SK-N-MC (cell line): ENCODE results near the gene DNAJC15.

ENCODE experiments used
- DNase-seq: peaks from one replicate; pipeline ENCODE4 v3.0.0-alpha.2; 2011; ENCODE audit warnings: low read depth, low spot score
- H3K27ac ChIP-seq: fragments of 200-600 bp; sonication (generic); 2 replicates; pipeline ENCODE4 v1.5.1; 2016; ENCODE audit warnings: mixed run types
- H3K36me3 ChIP-seq: fragments of 200-600 bp; sonication (generic); 2 replicates; pipeline ENCODE4 v1.6.1; 2017; ENCODE audit warnings: antibody characterized with exemption, low read length, mixed read lengths; ENCODE audit not compliant: insufficient read depth
- H3K4me3 ChIP-seq: fragments of 200-600 bp; sonication (generic); 2 replicates; pipeline ENCODE4 v1.5.1; 2016
- H3K9ac ChIP-seq: fragments of 200-600 bp; sonication (generic); 2 replicates; pipeline ENCODE4 v1.8.0; 2017; ENCODE audit warnings: mixed run types, mixed read lengths; ENCODE audit not compliant: insufficient read length
- H3K9me3 ChIP-seq: fragments of 200-600 bp; sonication (generic); 2 replicates; pipeline ENCODE4 v1.6.1; 2017; ENCODE audit warnings: low read depth, mild to moderate bottlenecking, antibody characterized with exemption, low read length, moderate library complexity, mixed read lengths
- EZH2 ChIP-seq: fragments of 200-600 bp; sonication (generic); IDR thresholded peaks from one replicate; pipeline ENCODE4 v1.6.1; 2017; ENCODE audit warnings: antibody characterized with exemption
- FOXP2 ChIP-seq: optimal IDR thresholded peaks from 2 replicates; pipeline ENCODE3; 2011; ENCODE audit warnings: mild to moderate bottlenecking, moderate library complexity; ENCODE audit not compliant: insufficient read depth; ENCODE audit errors: extremely low read length, control extremely low read depth
- POLR2AphosphoS5 ChIP-seq: IDR thresholded peaks from 2 replicates; pipeline ENCODE4 v1.6.1; 2012; ENCODE audit warnings: mild to moderate bottlenecking, low read depth, low read length, borderline replicate concordance

Gene DNAJC15

GRCh38 chr13:43114504-43114903, 91.1 kb downstream of the DNAJC15 start:
- TF ChIP-seq FOXP2 (no peak), EZH2 (no peak), POLR2AphosphoS5 (no peak)
- DNase-seq: no peak
- H3K9me3 ChIP-seq: no peaks in the 10 kb centered on the region
- H3K36me3 ChIP-seq: no peaks in the 10 kb centered on the region
- no peak overlapping the region for H3K9ac ChIP-seq
- H3K4me3 ChIP-seq: no peak overlapping the region
- no peak overlapping the region for H3K27ac ChIP-seq

GRCh38 chr13:43115141-43115540, 91.8 kb downstream of the DNAJC15 start:
- Histone ChIP-seq H3K9ac (no peak overlapping the region), H3K27ac (no peak overlapping the region), H3K36me3 (no peaks in the 10 kb centered on the region), H3K9me3 (no peaks in the 10 kb centered on the region), H3K4me3 (no peak overlapping the region)
- TF ChIP-seq POLR2AphosphoS5: no peak
- TF ChIP-seq EZH2: no peak
- TF ChIP-seq FOXP2: no peak
- DNase-seq: no peak

GRCh38 chr13:43116242-43116641, 92.9 kb downstream of the DNAJC15 start:
- TF ChIP-seq FOXP2 (no peak), EZH2 (no peak), POLR2AphosphoS5 (no peak)
- Histone ChIP-seq H3K4me3 (no peak overlapping the region), H3K27ac (no peak overlapping the region), H3K36me3 (no peaks in the 10 kb centered on the region), H3K9me3 (no peaks in the 10 kb centered on the region), H3K9ac (no peak overlapping the region)
- DNase-seq: no peak

- TF ChIP-seq EZH2: no peak
- TF ChIP-seq FOXP2: no peak
- TF ChIP-seq POLR2AphosphoS5: no peak
Measured at GRCh38 chr13:43118521-43118920, 95.1 kb downstream of the DNAJC15 start.

GRCh38 chr13:43119206-43119605, 95.8 kb downstream of the DNAJC15 start:
- Histone ChIP-seq H3K9me3 (no peaks in the 10 kb centered on the region), H3K4me3 (no peak overlapping the region), H3K9ac (no peak overlapping the region), H3K36me3 (no peaks in the 10 kb centered on the region), H3K27ac (no peak overlapping the region)
- no peak for DNase-seq
- TF ChIP-seq POLR2AphosphoS5 (no peak), EZH2 (no peak), FOXP2 (no peak)

More at GRCh38 chr13:43118521-43118920, 95.1 kb downstream of the DNAJC15 start:
- Histone ChIP-seq H3K36me3 (no peaks in the 10 kb centered on the region), H3K9ac (no peak overlapping the region), H3K27ac (no peak overlapping the region), H3K4me3 (no peak overlapping the region), H3K9me3 (no peaks in the 10 kb centered on the region)
- DNase-seq: no peak

GRCh38 chr13:43122791-43123190, 99.4 kb downstream of the DNAJC15 start:
- no peak overlapping the region for H3K4me3 ChIP-seq

GRCh38 chr13:43123856-43124255, 100.5 kb downstream of the DNAJC15 start:
- no peaks in the 10 kb centered on the region for H3K36me3 ChIP-seq
- no peak overlapping the region for H3K9ac ChIP-seq
- H3K9me3 ChIP-seq: no peaks in the 10 kb centered on the region
- no peak overlapping the region for H3K4me3 ChIP-seq
- TF ChIP-seq FOXP2 (no peak), EZH2 (no peak), POLR2AphosphoS5 (no peak)
- no peak overlapping the region for H3K27ac ChIP-seq
- DNase-seq: no peak

More at GRCh38 chr13:43122791-43123190, 99.4 kb downstream of the DNAJC15 start:
- H3K27ac ChIP-seq: no peak overlapping the region
- no peak for DNase-seq
- no peak overlapping the region for H3K9ac ChIP-seq
- no peak for TF ChIP-seq FOXP2
- no peak for TF ChIP-seq EZH2
- TF ChIP-seq POLR2AphosphoS5: no peak
- H3K9me3 ChIP-seq: no peaks in the 10 kb centered on the region
- H3K36me3 ChIP-seq: no peaks in the 10 kb centered on the region

GRCh38 chr13:43124490-43124889, 101.1 kb downstream of the DNAJC15 start:
- H3K4me3 ChIP-seq: no peak overlapping the region
- no peak for DNase-seq
- no peaks in the 10 kb centered on the region for H3K9me3 ChIP-seq
- no peak overlapping the region for H3K9ac ChIP-seq
- H3K27ac ChIP-seq: no peak overlapping the region
- TF ChIP-seq POLR2AphosphoS5 (no peak), FOXP2 (no peak), EZH2 (no peak)
- no peaks in the 10 kb centered on the region for H3K36me3 ChIP-seq

GRCh38 chr13:43126420-43126819, 103.0 kb downstream of the DNAJC15 start:
- H3K4me3 ChIP-seq: no peak overlapping the region
- no peak overlapping the region for H3K9ac ChIP-seq
- H3K36me3 ChIP-seq: no peaks in the 10 kb centered on the region
- no peak for TF ChIP-seq FOXP2
- TF ChIP-seq EZH2: no peak
- TF ChIP-seq POLR2AphosphoS5: no peak
- no peak for DNase-seq
- H3K27ac ChIP-seq: no peak overlapping the region
- no peaks in the 10 kb centered on the region for H3K9me3 ChIP-seq
